Measurements from ENCODE around the gene MAGOH. TPM values are rescaled to one million over a fixed set of nuclear protein-coding genes. Genes with fewer than 3 reads are reported as not detected.
"Not testable (repeated sequence)": the region's sequence is repeated elsewhere in the genome, so short reads cannot be mapped to it uniquely, and the experiment has no call there.

MAGOH gene
- total RNA-seq, 1 experiment from 2014 or later, result 60.0 TPM

DNA sequence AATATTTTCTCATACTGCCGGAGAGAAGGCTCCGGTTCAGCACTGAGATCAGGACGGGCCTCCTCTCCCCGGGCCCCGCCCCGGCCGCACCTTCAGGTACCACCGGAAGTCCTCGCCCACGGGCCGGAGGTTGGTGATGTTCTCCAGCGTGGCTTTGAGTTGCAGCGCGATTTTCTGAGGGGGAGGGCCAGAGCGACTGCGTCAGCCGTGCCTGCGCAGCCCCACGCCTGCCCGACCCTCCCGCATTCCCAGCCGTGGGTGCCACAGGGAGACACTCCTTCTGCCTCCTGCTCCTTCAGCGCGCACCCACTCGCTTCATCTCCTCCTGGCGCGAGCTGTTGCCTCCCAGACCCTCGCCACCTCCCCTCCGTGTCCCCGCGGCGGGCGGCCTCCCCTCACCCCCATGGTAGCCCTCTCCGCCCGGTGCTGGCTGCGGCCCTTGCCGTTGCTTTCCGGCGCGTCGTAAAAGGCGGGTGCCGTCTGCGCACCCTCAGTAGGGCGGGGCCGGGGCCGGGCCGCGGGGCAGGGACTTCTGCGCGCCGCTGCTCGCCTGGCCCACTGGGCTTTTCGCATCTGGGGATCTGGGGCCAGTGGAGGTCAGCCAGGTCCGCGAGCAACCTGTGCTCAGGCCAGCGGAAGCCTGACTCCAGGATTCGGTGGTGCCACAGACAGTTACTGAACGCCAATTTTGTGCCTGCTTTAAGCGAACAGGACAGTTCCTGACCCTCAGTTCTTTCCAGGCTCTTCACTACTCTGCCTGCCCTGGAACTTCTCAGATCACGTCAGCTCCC is 18.0 kb downstream of the MAGOH start, which contains the start of gene CZIB:
Gene CZIB, minus strand, starts transcription at position 464 of the 791 bp plus-strand sequence. Its CDS starts 59 bp downstream, at position 405.
- DNase-seq (ENCODE audit: low read depth), result peak; percentile 96

DNA sequence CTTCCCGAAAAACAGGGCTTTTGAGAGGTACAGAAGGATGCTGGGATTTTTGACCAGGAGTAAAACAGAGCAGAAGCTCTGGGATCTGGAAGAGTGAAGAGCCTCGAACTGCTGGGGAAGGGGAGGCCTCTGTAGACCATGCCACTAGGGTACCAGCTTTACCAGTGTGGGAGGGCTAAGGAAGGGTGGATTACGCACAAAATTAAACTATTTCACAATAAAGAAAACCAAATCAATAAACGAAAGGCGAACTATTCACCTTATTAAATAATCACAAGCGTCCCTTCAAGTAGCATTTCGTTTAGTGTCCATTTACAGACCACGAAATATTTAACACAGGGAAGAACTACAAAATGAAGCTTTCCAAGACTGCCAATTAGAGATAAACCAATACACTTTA is 18.6 kb downstream of the MAGOH start:
- no peak for DNase-seq (ENCODE audit: low read depth)

DNA sequence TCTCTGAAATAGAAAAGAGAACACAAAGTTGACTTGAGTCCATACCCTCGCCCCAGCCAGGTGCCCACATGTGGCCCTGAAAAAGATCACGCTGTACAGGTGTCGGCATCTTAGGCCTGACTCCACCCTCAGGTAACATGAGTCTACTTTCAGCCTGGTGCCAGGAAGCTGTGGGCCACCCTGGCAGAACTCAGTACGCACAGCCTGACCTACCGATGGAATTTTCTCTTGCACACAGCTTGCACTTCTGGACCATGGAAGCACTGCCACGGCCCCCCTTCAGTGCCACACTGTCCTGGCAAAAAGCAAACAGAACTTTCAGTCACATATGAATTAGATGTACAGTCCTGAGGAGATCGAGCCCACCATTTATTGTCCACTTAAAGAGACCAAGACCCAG is 20.1 kb downstream of the MAGOH start:
- no peak for DNase-seq (ENCODE audit: low read depth)

DNA sequence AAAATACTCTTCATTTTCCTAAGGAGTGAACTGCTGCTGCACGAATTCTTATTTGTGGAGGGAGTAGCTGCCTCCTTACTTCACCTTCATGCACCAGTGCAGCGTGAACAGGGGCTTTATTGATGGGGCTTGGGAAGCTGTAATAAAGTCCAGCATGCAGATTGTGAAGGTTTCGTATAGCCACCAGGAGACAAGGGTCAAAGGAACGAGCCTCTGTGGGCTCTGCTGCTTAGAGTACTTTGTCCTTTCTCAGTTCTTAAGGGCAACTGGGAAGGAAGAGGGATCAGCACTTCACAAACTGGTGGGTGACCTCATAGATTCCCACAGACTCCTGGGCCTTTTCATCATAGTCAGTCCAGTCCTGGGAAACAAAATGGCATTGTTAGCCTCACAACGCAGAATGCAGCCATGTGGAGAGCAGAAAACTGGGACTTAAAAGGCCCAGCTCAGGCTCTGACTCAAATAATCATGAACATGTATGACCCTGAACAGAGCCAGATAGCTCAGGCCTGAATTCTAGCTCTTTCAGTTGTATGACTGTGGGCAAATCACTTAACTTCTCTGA is 23.9 kb downstream of the MAGOH start:
- DNase-seq (ENCODE audit: low read depth), result no peak

DNA sequence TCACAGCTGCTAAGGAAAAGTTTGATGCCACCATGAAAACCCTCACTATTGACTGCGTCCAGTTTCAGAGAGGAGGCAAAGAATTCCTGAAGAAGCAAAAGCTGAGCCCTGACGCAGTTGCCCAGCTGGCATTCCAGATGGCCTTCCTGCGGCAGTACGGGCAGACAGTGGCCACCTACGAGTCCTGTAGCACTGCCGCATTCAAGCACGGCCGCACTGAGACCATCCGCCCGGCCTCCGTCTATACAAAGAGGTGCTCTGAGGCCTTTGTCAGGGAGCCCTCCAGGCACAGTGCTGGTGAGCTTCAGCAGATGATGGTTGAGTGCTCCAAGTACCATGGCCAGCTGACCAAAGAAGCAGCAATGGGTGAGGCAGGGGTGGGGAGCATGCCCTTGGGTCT is 27.4 kb downstream of the MAGOH start:
- no peak for DNase-seq (ENCODE audit: low read depth)

DNA sequence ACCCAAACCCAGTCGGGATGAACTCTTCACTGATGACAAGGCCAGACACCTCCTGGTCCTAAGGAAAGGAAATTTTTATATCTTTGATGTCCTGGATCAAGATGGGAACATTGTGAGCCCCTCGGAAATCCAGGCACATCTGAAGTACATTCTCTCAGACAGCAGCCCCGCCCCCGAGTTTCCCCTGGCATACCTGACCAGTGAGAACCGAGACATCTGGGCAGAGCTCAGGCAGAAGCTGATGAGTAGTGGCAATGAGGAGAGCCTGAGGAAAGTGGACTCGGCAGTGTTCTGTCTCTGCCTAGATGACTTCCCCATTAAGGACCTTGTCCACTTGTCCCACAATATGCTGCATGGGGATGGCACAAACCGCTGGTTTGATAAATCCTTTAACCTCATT is 28.0 kb downstream of the MAGOH start:
- no peak for DNase-seq (ENCODE audit: low read depth)

DNA sequence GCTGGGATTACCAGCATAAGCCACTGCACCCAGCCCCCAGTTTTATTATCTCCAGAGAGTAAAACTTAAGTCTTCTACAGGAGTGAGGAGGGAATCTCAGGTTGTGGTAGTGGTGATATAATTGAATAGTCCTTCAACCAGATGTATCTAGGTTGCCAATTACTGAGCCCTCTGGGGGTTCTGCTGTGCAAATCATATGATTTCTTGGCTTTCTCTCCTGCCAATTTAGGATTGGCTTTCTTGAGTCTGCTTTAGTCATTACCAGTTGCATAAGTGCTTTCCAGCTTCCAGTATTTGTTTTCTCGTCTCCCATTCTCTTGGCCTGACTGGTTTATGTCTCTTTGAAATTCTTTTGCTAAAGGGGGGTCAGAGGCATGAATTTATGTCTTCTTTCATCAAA is 30.6 kb downstream of the MAGOH start:
- DNase-seq (ENCODE audit: low read depth), result no peak

DNA sequence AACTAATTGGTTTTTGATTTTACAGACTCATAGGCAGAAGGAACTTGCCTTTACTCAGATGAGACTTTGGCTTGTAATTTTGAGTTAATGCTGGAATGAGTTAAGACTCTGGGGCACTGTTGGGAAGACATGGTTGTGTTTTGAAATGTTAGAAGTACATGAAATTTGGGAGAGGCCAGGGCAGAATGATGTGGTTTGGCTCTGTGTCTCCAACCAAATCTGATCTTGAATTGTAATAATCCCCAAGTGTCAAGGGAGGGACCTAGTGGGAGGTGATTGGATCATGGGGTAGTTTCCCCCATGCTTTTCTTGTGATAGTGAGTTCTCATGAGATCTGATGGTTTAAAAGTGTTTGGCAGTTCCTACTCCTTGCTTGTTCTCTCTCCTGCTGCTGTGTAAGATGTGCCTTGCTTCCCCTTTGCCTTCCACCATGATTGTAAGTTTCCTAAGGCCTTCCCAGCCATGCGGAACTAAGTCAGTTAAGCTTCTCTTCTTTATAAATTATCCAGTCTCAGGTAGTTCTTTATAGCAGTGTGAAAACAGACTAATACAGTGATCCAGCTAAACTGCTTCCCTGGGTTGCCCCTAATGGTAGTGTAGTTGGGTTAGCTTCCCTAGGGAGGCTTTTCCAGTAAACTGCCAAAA is 31.5 kb downstream of the MAGOH start:
- DNase-seq (ENCODE audit: low read depth), result no peak

DNA sequence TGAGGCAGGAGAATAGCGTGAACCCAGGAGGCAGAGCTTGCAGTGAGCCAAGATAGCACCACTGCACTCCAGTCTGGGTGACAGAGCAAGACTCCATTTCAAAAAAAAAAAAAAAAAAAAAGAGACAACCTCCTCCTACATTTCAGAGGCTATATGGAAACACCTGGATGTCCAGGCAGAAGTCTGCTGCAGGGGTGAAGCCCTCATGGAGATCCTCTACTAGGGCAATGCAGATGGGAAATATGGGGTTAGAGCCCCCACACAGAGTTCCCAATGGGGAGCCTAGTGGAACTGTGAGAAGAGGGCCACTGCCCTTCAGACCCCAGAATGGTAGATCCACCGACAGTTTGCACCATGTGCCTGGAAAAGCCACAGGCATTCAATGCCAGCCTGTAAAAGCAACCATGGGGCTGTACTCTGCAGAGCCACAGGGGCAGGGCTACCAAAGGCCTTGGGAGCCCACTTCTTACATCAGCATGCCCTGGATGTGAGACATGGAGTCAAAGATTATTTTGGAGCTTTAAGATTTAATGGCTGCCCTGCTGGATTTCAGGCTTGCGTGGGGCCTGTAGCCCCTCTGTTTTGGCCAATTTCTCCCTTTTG is 32.1 kb downstream of the MAGOH start:
- DNase-seq (ENCODE audit: low read depth), result not testable (repeated sequence)

DNA sequence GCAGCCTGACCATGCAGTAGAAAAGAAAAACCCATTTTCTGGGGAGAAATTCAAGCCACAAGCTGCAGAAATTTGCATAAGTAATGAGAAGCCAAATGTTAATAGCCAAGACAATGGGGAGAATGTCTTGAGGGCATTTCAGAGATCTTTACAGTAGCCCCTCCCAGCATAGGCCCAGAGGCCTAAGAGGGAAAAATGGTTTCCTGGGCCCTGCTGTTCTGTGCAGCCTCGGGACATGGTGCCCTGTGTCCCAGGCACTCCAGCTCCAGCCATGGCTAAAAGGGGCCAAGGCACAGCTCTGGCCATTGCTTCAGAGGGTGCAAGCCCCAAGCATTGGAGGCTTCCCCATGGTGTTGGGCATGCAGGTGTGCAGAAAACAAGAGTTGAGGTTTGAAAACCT is 32.8 kb downstream of the MAGOH start:
- not testable (repeated sequence) for DNase-seq (ENCODE audit: low read depth)

DNA sequence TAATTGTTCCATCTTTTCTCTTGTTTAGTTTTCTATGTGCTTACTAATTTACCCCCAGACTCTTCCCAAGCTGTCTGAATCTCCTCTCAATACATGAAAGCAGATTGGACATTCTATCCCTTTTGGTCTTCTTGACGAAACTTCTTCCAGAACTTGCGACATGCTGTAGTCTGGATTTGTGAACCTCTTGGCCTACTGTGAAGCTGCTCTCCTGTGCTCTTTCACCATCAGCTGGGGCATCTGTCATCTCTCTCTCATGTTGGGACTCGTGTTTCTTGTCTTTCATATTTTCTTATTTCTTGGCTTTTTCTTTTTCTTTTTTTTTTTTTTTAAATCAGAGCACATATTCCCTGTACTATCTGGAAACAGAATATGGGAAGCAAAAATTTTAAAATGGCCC is 34.9 kb downstream of the MAGOH start:
- no peak for DNase-seq (ENCODE audit: low read depth)

DNA sequence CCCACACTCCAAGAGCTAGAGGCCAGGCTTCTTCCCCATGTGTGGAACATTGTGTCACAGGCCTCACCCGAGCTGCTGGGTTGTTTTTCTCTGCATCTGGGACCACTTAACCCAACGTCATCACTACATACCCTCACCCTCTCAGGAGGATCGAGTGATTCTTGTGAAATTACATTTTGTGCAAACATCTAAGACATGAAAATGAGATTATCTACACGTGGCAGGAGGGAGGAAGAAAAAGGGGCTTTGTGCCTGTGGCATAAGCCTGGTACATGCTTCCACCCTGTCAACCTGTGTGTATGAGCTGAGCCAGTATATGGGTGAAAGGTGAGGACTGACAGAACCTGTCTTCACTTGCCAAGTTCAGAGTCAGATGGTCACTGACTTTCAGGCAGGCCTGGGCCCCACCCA is 40.1 kb downstream of the MAGOH start:
- DNase-seq (ENCODE audit: low read depth), result no peak

DNA sequence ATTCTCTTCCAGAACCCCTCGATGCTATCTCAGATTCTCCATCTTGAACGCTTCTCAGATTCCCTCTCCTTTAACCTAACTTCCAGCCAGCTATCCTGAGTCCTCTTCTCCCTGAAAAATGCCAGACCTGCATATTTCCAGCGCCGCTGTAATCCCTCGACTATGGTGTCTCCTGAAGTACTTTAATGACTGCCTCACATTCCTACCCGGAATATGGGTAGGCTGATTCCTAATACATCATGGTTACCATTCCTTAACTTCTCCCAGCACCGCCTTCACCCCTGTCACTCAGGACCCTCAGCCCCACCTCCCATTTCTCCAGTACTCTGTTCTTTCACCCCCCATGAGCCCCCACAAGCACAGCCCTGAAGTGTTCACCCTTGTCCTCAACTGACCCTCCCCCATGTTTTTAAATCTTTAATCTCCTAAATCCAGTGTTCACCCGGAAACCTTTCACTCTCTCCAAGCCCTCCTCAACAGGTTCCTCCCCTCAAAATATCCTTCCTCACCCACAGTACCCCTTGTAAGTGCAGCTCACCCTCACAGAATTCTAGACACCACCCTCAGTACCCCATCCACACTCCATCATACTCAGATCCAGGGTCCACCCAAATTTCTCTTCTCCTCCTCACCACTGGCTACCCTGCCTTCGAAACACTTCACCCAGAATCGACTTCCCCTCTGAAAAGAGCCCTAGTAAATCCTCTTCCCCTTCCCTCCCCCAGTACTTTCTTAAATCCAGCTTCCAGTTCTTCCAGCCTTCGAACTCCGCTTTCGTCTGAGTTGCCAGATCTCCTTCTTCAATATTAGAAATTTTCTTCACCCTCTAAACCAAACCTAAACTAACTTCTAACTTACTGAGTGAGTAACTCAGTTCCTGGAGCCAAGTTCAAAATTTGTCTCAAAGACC is 40.8 kb downstream of the MAGOH start:
- peak; percentile 19 for DNase-seq (ENCODE audit: low read depth)

DNA sequence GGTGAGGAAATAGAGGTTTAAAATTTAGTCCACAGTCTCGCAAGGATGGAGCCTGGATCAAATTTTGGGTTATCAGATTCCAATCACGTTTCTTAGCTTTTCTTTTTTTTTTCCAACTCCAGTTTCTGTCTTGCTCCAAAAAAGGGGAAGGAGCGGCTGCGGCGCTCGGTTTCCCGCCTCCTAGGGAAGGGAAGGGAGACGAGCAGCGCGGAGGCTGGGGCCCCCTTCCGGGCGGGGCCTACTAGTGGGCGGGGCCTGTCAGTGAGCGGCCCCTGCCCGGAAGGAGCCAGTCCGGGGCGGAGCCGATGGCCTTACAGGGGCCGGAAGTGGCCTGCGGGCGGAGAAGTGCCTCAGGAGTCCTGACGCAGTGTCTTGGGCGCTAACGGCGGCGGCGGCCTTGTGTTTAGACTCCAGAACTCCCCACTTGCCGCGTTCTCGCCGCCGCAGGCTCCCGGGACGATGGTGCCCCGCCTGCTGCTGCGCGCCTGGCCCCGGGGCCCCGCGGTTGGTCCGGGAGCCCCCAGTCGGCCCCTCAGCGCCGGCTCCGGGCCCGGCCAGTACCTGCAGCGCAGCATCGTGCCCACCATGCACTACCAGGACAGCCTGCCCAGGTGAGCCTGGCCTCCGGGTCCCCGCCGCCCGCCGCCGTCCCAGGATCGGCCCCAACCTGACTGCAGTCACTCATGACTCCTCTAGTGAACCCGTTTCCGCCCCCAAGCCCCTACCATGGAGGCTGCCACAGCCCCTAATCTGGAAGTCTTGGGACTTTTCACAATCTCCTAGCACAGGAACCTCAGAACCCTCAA is 41.6 kb downstream of the MAGOH start, which contains the start of gene CPT2:
Gene CPT2, plus strand, starts transcription at position 340 of the 806 bp plus-strand sequence. Its CDS starts 120 bp downstream, at position 460.
- DNase-seq (ENCODE audit: low read depth), result peak; percentile 97

DNA sequence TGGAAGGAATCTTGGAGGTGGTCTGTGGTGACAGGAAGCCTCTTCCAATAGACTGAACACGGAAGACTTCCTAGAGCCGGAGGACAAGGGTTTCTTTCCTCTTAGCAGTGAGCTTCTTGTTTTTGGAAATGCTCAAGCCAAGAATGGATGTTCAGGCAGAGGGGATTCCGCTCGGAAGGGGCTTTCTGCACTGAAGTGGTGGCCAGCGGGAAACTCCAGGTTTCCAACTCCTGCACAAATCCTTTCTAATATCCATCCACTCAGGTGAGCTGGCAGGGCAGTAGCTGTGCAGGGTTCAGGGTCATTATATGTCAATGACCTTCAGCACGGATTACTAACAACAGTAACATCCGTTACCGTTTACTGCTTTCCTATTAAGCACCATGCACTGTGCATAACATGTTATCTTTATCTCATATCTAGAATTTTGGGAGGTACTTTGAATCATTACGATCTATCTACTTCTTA is 42.3 kb downstream of the MAGOH start:
- no peak for DNase-seq (ENCODE audit: low read depth)

DNA sequence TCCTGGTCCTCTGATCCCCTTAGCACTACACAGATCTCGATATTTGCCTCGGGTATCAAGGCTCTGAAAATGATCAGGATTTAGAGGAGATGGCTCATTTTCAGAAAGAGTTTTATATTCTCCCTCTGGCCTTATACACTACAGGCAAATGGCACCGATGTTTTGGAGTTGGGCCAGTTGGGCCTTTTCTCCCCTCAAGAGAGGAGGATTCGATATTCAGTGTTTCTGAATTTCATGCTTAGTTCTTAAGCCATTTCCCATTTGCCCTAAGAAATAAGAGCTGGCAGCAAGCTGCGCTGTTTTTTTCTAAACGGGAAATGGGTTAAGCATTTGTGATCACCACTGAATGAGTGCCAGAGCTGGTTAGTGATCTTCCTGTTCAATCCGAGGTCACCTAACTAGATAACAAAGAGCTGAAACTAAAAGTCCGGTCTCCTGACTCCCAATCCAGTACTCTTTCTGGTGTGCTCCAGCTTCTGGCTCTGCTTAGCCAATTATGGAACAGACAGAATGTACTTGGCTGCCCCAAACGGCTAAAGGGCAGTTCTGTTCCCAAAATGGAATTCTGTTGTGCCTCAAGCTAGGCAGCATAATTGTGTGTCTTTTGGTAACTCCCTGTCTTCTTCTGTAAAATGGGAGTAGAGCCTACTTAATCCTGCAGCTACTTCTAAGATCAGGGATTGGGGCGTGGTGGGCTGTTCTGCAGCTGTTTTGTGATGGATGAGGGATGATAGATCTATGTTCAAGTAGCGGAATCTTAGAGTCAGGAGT is 42.9 kb downstream of the MAGOH start:
- no peak for DNase-seq (ENCODE audit: low read depth)

DNA sequence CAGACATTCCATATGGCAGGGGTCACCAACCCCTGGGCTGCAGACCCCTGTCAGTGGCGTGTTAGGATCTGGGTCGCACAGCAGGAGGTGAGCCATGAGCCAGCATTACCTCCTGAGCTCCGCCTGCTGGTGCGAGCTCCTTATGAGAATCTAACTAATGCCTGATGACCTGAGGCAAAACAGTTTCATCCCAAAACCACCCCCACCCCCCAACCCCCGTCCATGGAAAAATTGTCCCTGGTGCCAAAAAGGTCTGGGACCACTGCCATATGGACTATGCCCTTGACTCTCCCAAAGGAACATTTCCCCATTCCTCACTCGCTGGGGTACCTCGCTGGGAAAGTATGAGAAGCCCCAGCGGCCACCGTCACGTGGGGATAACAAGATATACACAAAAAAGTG is 48.1 kb downstream of the MAGOH start:
- DNase-seq (ENCODE audit: low read depth), result no peak

DNA sequence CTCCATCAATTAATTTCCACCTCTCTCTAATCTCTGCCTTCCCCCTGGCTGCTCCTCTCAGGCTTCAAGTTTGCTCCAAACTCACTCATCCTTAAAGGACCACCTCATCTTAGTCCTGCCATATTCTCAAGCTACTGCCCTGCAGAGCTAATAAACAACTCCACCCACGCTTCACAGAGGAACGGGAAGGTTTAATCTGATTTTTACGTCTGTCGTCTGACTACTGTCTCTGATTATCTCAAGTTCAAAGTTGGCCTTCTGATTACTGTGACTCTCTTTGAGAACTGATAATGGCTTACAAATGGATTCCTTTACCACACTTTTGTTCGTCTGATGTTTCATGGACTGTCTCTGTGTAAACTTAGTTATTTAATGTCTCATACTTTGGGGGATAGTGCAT is 49.3 kb downstream of the MAGOH start:
- no peak for DNase-seq (ENCODE audit: low read depth)

DNA sequence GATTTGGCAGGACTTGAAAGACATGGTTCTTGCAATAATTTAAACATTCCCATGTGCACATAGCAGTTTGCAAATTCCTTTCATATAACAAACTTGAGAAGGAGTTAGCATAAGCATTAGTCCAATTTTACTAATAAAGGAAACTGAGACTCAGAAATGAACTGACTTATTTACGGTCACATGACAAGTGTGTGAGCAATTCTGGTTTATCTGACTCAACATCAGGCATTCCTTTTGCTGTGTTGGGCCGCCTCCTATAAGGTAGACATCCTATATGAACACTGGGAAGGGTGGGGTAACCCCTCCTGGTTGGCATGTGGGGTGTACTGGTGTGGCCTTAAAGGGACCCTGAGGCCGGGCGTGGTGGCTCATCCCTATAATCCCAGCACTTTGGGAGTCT is 50.2 kb downstream of the MAGOH start:
- DNase-seq (ENCODE audit: low read depth), result no peak

DNA sequence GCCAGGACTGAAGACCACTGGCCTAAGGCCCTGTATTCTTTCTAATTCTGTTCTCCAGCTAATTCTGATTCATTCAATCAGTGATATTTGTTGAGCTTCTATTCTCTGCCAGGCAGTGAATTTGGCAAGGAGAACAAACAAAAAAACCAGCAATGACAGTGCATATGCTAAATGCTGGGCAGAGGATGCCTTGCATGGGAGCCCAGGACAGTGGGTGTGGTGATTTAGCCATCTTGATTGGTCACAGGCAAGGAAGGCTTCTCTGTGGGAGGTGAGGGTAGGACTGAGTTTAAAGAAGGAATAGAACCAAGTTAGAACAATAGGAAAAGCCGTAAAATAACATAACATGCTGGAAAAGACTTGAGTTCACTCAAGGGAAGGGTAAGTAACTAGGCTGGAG is 50.9 kb downstream of the MAGOH start:
- no peak for DNase-seq (ENCODE audit: low read depth)
